Stomach (tissue), 4 donors: ENCODE measurements around the gene TBCCD1.

Experiments used
- CTCF ChIP-seq, 7 experiments: fragments of 450-650 bp in 4 of 7; fragments of 200-600 bp in 3 of 7; sonication (generic) in 3 of 7; IDR thresholded peaks; one replicate each; pipeline ENCODE4 v1.5.1; 2016 to 2019; ENCODE audit warnings: antibody characterized with exemption in 7 of 7, control low read depth in 2 of 7, mild to moderate bottlenecking in 1 of 7
- EP300 ChIP-seq: sonication (generic); formaldehyde crosslinking; IDR thresholded peaks from one replicate; pipeline ENCODE4 v1.6.1; 2017; ENCODE audit warnings: antibody characterized with exemption
- POLR2A ChIP-seq, 4 donors: fragments of 450-650 bp; IDR thresholded peaks; one replicate each; pipeline ENCODE4 v1.6.1; 2016; ENCODE audit warnings: antibody characterized with exemption in 4 of 4, control low read depth in 2 of 4, mild to moderate bottlenecking in 1 of 4, moderate library complexity in 1 of 4
- POLR2AphosphoS5 ChIP-seq, 3 donors: sonication (generic); formaldehyde crosslinking; IDR thresholded peaks; one replicate each; pipeline ENCODE4 v1.6.1; 2016; ENCODE audit warnings: antibody characterized with exemption in 3 of 3

- TF ChIP-seq CTCF (IDR thresholded peaks at IDR 0.05) (peak in 5 of 7 experiments; percentile 95 to 98 (median 98)), POLR2A (IDR thresholded peaks at IDR 0.05) (no peak), EP300 (no peak), POLR2AphosphoS5 (IDR thresholded peaks at IDR 0.05) (peak in 1 of 3 donors; percentile 46)
These were observed 47.7 kb upstream of the TBCCD1 start for GRCh38 chr3:186614597-186615483.
